Breast epithelium (tissue), 3 donors: ENCODE data around the gene CCDC150.

Experiments
- POLR2A ChIP-seq: fragments of 450-650 bp; IDR thresholded peaks from one replicate; pipeline ENCODE4 v1.6.1; 2016; ENCODE audit warnings: antibody characterized with exemption, mild to moderate bottlenecking, moderate library complexity
- POLR2AphosphoS5 ChIP-seq, 3 donors: sonication (generic); formaldehyde crosslinking; IDR thresholded peaks; one replicate each; pipeline ENCODE4 v1.6.1; 2017; ENCODE audit warnings: antibody characterized with exemption in 3 of 3
- TF ChIP-seq, protein P1 (sequence below), 3 donors: fragments of 450-650 bp; IDR thresholded peaks; one replicate each; pipeline ENCODE4 v1.5.1; 2016 to 2017; ENCODE audit warnings: antibody characterized with exemption in 3 of 3, mild to moderate bottlenecking in 3 of 3, moderate library complexity in 3 of 3

DNA sequence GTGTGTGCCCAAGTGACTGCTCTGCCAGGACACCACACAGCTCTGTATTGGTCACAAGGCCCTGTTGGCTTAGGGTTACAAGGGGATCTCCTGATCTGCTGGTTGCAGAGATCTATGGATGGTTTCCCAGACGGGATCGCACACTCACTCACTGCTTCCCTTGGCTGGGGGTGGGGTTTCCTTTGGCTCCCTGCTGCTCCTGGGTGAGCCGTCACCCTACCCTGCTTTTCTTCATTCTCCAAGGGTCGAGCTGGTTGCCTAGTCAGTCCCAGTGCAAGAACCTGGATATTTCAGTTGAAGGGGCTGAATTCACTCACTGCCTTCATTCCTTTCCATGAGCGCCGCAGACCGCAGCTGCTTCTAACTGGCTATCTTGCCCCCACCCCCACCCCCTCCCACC lies 103.7 kb downstream of the CCDC150 start:
- TF ChIP-seq POLR2AphosphoS5 (IDR thresholded peaks at IDR 0.05) (no peak), POLR2A (no peak)
- TF ChIP-seq, protein P1, sequence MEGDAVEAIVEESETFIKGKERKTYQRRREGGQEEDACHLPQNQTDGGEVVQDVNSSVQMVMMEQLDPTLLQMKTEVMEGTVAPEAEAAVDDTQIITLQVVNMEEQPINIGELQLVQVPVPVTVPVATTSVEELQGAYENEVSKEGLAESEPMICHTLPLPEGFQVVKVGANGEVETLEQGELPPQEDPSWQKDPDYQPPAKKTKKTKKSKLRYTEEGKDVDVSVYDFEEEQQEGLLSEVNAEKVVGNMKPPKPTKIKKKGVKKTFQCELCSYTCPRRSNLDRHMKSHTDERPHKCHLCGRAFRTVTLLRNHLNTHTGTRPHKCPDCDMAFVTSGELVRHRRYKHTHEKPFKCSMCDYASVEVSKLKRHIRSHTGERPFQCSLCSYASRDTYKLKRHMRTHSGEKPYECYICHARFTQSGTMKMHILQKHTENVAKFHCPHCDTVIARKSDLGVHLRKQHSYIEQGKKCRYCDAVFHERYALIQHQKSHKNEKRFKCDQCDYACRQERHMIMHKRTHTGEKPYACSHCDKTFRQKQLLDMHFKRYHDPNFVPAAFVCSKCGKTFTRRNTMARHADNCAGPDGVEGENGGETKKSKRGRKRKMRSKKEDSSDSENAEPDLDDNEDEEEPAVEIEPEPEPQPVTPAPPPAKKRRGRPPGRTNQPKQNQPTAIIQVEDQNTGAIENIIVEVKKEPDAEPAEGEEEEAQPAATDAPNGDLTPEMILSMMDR (IDR thresholded peaks at IDR 0.05): no peak
